ENCODE data around the gene PPP1R15A.

GRCh38 chr19:48854103-48854502 is 18.1 kb upstream of the PPP1R15A start:
- no peak for TF ChIP-seq CTCF (IDR thresholded peaks at IDR 0.05)
- TF ChIP-seq POLR2A (IDR thresholded peaks at IDR 0.05) = no peak

Measured in right lobe of liver (tissue), 4 donors.